HepG2 (cell line): ENCODE data around the gene TROAP.

Experiments used
- MAX ChIP-seq: IDR thresholded peaks from 2 replicates; pipeline ENCODE4 v1.6.1; 2012; ENCODE audit warnings: inconsistent platforms
- ZBTB33 ChIP-seq: sonication (generic); formaldehyde crosslinking; IDR thresholded peaks from 2 replicates; pipeline ENCODE4 v1.4.0; 2020; ENCODE audit warnings: missing genetic modification reagents
- ZNF512 ChIP-seq: sonication (generic); formaldehyde crosslinking; IDR thresholded peaks from 2 replicates; pipeline ENCODE4 v1.4.0; 2020; ENCODE audit warnings: mild to moderate bottlenecking, missing genetic modification reagents
- ZNF674 ChIP-seq: sonication (generic); formaldehyde crosslinking; IDR thresholded peaks from 2 replicates; pipeline ENCODE4 v1.5.0; 2020; ENCODE audit warnings: low read depth, mild to moderate bottlenecking, missing genetic modification reagents
- ZNF761 ChIP-seq: sonication (generic); formaldehyde crosslinking; conservative IDR thresholded peaks from 2 replicates; pipeline ENCODE4 v1.4.0; 2020; ENCODE audit warnings: mild to moderate bottlenecking, missing genetic modification reagents

- TF ChIP-seq ZNF761 (CRISPR knock-in tag) (no peak), ZNF512 (CRISPR knock-in tag) (no peak), MAX (no peak), ZNF674 (no peak), ZBTB33 (no peak)
Observed at GRCh38 chr12:49294086-49294803, 28.8 kb upstream of the TROAP start.
